GM12801 (cell line): ENCODE measurements around the gene BMP6.

Experiments
- CTCF ChIP-seq: IDR thresholded peaks from one replicate; pipeline ENCODE4 v1.5.1; 2011; ENCODE audit warnings: control low read depth; ENCODE audit not compliant: insufficient read length; ENCODE audit errors: extremely low read depth

Gene BMP6

DNA sequence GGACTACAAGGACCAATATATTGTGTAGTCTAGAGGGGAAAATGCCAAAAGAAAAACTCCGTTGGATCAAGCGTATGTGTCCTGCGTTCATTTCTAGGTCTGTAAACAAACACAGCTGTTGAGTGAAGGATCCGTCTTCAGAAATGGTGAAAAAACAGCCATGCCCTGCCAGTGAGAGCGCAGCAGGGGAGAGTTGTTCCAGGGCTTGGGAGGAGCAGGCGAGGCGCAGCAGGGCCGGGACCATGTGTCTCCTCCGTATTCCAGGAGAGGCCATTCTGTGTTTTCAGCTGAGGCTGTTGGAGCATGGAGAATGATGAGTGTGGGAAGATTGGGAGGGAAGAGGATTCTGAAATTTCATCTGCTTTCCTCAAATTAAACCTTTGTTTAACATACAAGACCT, 38.0 kb downstream of the BMP6 start:
- TF ChIP-seq CTCF = no peak

- TF ChIP-seq CTCF = no peak
Measured at GRCh38 chr6:7765575-7766325, 39.9 kb downstream of the BMP6 start.

DNA sequence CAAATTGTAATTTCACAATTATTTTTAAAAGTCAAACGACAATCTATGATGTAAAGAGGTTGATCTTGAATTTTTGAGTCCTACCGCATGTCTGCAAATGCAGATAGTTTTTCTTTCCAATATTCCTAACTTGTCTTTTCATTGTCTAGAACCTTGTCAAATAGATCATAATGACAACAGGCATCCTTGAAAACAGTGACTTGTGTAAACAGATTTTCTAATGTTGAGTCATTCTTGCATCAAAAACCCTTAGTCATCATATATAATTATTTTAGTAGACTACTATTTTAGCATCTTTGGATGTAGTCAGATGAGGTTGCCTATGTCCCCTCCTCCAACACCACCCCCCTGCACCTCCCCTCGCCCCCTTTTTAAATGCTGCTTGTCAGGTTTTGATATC, 43.8 kb downstream of the BMP6 start:
- TF ChIP-seq CTCF = no peak

GRCh38 chr6:7770111-7770510, 44.2 kb downstream of the BMP6 start:
- no peak for TF ChIP-seq CTCF

DNA sequence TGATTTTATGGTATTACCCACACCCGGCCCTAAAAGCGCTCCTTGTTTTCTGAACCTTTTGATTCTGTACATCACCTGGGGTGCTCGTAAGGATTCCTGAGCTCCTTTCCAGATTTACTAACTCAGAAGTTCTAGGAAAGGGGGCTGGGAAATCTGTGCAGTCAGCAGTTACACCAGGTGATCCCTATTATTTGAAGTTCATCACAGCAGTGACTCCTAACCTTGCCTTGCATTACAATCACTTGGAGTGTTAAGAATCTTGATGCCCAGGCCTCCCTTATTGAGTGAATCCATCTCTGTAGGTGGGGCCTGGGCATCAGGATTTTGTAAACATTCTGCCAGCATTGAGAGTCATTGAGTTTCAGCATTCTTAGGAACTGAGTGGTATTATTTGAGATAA, 44.7 kb downstream of the BMP6 start:
- no peak for TF ChIP-seq CTCF

GRCh38 chr6:7773322-7773721, 47.4 kb downstream of the BMP6 start:
- no peak for TF ChIP-seq CTCF

DNA sequence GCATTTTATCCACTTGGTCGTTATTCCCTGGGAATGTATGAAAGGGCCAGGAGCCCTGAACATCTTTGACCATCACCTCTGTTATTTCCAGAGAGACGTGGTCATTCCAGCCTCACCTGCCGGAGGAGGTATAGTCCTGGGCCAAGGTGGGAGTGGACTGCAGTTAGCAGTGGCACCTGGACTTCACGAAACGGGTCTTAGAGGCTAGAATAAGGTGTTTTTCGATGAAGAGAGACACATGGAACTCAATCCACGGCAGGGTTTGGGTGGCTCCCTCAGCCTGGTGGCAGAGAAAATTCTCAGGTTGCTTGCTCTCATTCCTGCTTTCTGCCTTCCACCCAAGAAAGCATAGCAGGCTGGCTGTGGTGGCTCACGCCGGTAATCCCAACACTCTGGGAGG, 48.0 kb downstream of the BMP6 start:
- TF ChIP-seq CTCF = no peak
